ENCODE measurements around the gene KIF21A. TPM values are rescaled to one million over a fixed set of nuclear protein-coding genes. Genes with fewer than 3 reads are reported as not detected.
"Not testable (repeated sequence)": the region's sequence is repeated elsewhere in the genome, so short reads cannot be mapped to it uniquely, and the experiment has no call there.

Gene KIF21A
- total and polyA plus RNA-seq, 12 donors = 5.8 to 29.7 (median 11.0) TPM

DNA sequence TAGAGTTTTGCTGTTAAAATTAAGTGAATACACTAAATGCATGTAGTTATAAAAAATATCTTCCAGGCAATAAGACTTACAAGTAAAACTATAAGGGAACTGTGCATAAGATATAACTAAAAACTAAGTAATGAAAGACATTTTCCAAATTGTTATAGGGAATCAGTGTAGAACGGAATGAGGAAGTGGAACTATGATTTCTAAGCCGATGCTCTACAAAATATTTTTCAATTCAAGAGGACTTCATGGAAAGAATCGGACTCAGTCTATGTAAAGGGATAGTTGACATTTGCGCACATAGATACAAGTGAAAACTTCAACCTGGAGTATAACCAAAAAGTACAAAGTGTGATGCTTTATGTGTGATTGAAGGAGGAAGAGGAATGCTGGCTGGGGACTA lies 40.1 kb upstream of the KIF21A start:
- H3K4me3 ChIP-seq = no peak overlapping the region
- no peaks in the 10 kb centered on the region for H3K4me1 ChIP-seq (replicated peaks in 1 of 2)
- WGBS, 4 donors = 91 to 93% (median 92%) methylated on average over 4 of the region's 4 CpGs
- H3K27me3 ChIP-seq = no peaks in the 10 kb centered on the region
- no peaks in the 10 kb centered on the region for H3K36me3 ChIP-seq (replicated peaks in 1 of 2)
- no peaks in the 10 kb centered on the region for H3K9me3 ChIP-seq (replicated peaks in 1 of 3)
- DNase-seq = no peak
- intact Hi-C loops (cut with DNase I) = no loop called here
- H3K27ac ChIP-seq = no peak overlapping the region
- TF ChIP-seq, protein P1, sequence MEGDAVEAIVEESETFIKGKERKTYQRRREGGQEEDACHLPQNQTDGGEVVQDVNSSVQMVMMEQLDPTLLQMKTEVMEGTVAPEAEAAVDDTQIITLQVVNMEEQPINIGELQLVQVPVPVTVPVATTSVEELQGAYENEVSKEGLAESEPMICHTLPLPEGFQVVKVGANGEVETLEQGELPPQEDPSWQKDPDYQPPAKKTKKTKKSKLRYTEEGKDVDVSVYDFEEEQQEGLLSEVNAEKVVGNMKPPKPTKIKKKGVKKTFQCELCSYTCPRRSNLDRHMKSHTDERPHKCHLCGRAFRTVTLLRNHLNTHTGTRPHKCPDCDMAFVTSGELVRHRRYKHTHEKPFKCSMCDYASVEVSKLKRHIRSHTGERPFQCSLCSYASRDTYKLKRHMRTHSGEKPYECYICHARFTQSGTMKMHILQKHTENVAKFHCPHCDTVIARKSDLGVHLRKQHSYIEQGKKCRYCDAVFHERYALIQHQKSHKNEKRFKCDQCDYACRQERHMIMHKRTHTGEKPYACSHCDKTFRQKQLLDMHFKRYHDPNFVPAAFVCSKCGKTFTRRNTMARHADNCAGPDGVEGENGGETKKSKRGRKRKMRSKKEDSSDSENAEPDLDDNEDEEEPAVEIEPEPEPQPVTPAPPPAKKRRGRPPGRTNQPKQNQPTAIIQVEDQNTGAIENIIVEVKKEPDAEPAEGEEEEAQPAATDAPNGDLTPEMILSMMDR (IDR thresholded peaks at IDR 0.05) = no peak
- TF ChIP-seq POLR2A (IDR thresholded peaks at IDR 0.05) = no peak

DNA sequence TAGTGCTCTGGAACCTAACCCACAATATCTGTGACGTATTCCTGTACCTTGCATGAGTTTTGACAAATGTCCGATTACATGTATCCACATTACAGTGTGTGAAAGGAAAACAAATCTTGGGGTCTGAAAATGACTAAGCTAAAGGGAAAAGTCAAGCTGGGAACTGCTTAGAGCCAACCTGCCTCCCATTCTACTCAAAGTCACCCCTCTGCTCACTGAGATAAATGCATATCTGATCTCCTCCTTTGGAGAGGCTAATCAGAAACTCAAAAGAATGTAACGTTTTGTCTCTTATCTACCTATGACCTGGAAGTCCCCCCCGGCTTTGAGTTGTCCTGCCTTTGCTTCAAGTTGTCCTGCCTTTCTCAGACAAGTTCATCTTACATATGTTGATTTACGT lies 34.0 kb upstream of the KIF21A start:
- no peak overlapping the region for H3K4me3 ChIP-seq
- H3K9me3 ChIP-seq (replicated peaks in 1 of 3) = no peaks in the 10 kb centered on the region
- H3K27ac ChIP-seq = no peak overlapping the region
- no peaks in the 10 kb centered on the region for H3K36me3 ChIP-seq (replicated peaks in 1 of 2)
- WGBS, 4 donors = 73 to 81% (median 76%) methylated on average over 5 of the region's 5 CpGs
- DNase-seq = no peak
- intact Hi-C loops (cut with DNase I) = no loop called here
- H3K4me1 ChIP-seq (replicated peaks in 1 of 2) = no peaks in the 10 kb centered on the region
- TF ChIP-seq POLR2A (IDR thresholded peaks at IDR 0.05) = no peak
- TF ChIP-seq, protein P1 (IDR thresholded peaks at IDR 0.05) = no peak
- H3K27me3 ChIP-seq = no peaks in the 10 kb centered on the region

DNA sequence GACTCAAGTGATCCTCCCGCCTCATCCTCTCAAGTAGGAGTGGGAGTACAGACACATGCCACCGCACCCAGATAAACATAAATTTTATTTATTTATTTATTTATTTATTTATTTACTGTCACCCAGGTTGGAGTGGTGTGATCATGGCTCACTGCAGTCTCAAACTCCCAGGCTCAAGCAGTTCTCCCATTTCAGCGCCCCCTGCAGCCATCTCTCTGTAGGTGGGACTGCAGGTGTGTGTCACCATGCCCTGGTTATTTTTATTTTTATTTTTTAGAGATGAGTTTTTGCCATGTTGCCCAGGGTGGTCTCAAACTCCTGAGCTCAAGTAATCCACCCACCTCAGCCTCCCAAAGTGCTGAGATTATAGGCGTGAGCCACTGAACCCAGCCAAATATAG lies 33.2 kb upstream of the KIF21A start:
- no peak overlapping the region for H3K4me3 ChIP-seq
- DNase-seq = no peak
- no peaks in the 10 kb centered on the region for H3K36me3 ChIP-seq (replicated peaks in 1 of 2)
- intact Hi-C loops (cut with DNase I) = no loop called here
- H3K27me3 ChIP-seq = no peaks in the 10 kb centered on the region
- no peak for TF ChIP-seq POLR2A (IDR thresholded peaks at IDR 0.05)
- 85 to 95% (median 89%) methylated on average over 4 of the region's 4 CpGs for WGBS, 4 donors
- H3K4me1 ChIP-seq (replicated peaks in 1 of 2) = no peaks in the 10 kb centered on the region
- H3K9me3 ChIP-seq (replicated peaks in 1 of 3) = no peaks in the 10 kb centered on the region
- no peak overlapping the region for H3K27ac ChIP-seq

DNA sequence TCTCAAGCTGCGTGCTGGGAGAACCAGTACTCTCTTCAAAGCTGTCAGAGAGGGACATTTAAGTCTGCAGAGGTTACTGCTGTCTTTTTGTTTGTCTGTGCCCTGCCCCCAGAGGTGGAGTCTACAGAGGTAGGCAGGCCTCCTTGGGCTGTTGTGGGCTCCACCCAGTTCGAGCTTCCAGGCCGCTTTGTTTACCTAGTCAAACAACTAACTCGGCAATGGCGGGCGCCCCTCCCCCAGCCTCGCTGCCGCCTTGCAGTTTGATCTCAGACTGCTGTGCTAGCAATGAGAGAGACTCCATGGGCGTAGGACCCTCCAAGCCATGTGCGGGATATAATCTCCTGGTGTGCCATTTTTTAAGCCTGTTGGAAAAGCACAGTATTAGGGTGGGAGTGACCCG lies 32.2 kb upstream of the KIF21A start:
- intact Hi-C loops (cut with DNase I); H3K4me3 ChIP-seq; H3K36me3 ChIP-seq (replicated peaks in 1 of 2); H3K27me3 ChIP-seq; H3K9me3 ChIP-seq (replicated peaks in 1 of 3); H3K4me1 ChIP-seq (replicated peaks in 1 of 2); H3K27ac ChIP-seq; DNase-seq: not testable (repeated sequence)
- 94 to 99% (median 96%) methylated on average over 9 to 11 of the region's 11 CpGs for WGBS, 4 donors

DNA sequence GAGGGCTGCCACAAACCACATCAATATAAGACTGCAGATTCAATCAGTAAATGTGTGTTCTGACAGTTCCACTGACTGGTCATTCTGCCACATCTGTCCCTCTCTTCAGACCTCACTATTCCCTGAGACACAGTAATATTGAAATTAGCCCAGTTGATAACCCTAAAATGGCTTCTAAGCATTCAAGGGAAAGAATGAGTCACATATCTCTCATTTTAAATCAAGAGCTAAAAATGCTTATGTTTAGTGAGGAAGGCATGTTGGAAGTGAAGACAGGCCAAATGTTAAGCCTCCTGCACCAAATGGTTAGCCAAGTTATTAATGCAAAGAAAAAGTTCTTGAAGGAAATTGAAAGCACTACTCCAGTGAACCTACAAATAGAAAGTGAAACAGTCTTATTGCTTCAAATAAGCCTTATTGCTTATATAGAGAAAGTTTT lies 24.5 kb upstream of the KIF21A start:
- H3K36me3 ChIP-seq (replicated peaks in 1 of 2) = no peaks in the 10 kb centered on the region
- DNase-seq = no peak
- no peak overlapping the region for H3K4me3 ChIP-seq
- no peaks in the 10 kb centered on the region for H3K4me1 ChIP-seq (replicated peaks in 1 of 2)
- H3K27ac ChIP-seq = no peak overlapping the region
- intact Hi-C loops (cut with DNase I) = no loop called here
- no peaks in the 10 kb centered on the region for H3K9me3 ChIP-seq (replicated peaks in 1 of 3)
- no peaks in the 10 kb centered on the region for H3K27me3 ChIP-seq
- TF ChIP-seq, protein P1 (IDR thresholded peaks at IDR 0.05) = no peak
- no peak for TF ChIP-seq POLR2A (IDR thresholded peaks at IDR 0.05)
